GM21390 (cell line): Measurements from ENCODE around the gene FAM222A.

ENCODE experiments used
- ATAC-seq: cut with Tn5 transposase; IDR thresholded peaks from one replicate; pipeline ENCODE4 v1.9.1; 2021; ENCODE audit not compliant: unreplicated experiment

The FAM222A gene

DNA sequence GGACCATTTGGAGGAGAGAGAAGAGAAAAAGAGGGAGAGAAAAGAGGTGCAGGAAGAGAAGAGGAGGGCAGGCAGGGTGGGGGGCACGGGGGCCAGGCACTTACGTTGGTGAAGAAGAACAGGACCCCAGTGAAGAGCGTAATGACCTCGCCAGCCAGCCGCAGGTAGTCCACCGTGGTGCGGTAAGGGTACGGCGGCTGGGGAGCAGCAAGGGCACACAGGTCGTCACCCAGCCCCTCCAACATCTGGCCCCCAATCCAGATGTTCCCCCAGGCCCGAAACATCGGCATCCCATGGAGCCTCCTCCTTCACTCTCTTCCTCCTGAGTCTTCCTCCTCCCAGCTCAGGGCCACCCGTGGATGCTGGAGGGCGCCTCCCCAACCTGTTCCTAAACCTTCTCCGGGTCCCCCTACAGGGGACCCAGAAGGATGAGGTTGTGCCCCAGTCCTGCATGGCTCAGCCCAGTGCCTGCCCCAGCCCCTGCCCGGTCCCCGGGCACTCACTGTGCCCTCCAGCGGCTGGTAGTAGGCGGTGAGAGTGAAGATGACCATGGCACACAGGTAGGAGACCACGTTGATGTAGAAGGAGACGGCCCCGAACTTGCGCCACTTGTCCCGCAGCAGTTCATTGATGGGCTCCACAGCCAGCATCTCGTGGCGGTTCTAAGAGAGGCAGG, 80.3 kb downstream of the FAM222A start:
- ATAC-seq, result no peak

DNA sequence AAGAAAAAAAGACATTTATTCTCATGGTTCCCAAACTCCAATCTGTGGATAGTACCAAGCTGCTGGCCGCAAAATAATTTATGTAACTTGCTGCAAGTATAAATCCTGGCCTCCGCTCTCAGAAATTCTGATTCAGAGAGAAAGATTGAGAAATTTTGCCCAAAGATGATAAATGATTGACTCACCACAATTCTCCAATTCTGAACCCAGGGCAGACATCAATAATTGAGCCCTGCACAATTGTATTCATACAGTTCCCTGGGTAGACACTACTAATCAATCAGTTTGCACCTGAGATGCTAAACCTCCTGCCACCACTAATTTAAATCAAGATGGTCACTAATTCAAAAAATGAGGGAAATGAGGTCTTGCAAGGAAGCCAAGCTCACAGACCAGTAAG, 81.4 kb downstream of the FAM222A start:
- no peak for ATAC-seq

DNA sequence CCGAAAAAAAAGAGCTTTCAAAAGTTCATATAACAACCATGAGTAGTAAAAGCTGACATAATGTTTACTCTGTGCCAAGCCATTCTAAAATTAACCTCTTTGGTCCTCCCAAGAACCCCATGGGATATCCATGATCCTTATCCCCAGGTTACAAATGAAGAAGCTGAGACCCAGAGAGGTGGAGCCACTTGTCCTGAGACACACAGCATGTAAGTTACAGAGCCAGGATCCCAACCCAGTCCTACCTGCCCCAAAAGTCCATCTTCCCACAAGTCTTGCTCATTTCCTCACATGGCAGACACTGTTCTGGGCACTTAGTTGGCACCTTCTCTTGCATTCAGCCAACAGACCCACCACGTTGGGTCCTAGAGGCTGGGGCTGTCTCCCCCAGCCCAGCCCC, 82.4 kb downstream of the FAM222A start:
- ATAC-seq, result no peak

DNA sequence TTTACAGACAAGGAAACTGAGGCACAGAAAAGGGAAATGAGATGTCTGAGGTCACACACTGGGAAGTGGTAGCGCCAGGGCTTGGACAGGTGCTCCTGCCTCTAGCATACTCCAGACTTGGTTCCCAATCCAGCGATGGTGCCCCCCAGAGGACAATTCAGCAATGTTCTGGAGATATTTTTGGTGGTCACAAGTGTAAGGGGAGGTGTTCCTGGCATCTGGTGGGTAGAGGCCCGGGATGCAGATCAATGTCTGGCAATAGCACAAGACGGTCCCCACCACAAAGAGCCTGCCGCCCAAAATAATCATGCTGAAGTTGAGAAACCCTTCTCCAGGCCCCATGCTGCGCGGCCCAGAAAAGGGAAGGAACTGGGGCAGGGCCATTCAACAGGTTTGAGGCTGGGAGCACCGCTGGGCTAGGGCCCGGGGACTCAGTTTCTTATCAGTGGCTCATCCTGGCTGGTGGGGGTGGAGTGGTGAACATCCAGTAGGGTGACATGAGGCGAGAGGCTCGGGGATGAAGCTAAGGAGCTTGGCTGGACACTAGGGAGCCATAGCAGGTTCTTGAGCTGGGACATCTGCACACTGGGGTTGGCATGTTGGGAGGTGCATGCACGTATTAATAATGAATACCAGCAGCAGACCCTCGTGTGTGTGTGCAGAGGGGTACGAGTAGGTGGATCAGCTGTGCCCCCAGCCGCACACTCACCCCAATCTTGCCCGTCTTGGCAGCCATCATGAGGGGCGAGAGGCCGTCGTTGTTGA, 84.5 kb downstream of the FAM222A start:
- no peak for ATAC-seq

DNA sequence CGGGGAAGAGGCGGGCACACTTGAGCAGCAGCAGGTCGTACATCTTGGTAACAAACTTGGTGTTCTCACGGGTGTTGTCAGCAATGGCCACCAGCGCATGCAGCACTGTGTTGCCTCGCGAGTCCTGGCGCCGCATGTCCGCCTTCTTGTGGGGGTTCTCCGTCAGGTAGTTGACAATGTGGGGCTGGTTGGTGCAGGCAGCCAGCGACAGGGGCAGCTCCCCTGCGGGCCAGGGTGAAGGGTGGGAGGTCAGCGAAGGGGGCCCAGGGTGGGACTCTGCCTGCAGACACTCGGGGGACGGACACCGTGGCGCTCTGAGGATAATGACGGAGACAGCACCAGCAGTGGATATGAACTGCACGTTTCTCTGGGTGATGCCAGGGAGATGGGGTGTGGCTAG, 85.1 kb downstream of the FAM222A start:
- ATAC-seq, result no peak

DNA sequence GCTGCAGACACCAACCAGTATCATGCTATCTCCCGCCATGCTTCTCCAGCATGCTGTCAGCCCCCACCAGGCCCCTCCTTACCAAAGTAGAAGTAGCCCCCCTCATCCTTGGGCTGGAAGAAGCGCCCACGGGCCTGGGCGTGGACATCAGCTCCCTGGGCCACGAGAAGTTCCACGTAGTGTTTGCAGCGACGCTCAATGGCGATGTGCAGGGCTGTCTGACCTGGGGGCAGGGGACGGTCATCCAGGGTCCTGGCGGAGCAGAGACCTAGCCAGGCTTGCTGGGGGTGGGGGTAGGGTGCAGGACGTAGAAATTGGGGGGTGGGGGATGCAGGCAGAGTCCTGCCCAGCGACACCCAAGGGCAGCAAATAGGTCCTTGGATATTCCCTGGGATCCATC, 86.9 kb downstream of the FAM222A start:
- ATAC-seq, result no peak

DNA sequence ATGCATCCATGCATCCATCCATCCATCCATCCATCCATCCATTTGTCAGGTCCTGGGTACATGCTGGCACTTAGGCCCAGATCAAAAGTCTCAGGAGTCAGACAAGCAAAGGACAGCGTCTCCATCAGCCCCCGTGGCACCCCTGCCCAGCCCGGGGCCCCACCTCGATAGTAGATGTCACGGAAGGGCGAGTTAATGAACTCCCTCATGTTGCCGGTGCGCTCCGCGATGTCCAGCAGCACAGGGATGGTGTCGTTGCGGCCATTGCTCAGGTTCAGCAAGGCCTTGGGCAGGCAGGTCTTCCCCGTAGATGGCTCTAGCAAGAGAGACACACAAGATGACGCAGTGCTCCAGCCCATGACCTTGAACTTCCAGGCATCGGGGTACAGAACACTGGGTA, 89.2 kb downstream of the FAM222A start:
- no peak for ATAC-seq

DNA sequence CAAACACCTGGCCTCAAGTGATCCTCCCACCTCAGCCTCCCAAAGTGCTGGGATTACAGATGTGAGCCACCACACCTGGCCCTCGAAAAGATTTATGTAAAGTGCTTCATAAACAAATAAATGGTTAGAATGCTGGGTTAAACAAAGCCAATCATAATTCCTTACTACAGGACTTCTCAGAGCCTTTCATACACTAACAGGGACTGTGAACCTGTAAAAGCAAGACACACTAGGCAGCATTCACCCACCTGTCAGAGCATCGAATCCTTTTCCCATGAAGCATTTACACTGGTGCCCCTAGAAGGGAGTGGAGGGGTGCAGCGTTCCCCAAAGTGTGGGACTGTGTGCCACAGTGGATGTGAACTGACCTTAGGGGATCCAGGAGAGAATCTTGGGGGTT, 90.1 kb downstream of the FAM222A start:
- no peak for ATAC-seq

DNA sequence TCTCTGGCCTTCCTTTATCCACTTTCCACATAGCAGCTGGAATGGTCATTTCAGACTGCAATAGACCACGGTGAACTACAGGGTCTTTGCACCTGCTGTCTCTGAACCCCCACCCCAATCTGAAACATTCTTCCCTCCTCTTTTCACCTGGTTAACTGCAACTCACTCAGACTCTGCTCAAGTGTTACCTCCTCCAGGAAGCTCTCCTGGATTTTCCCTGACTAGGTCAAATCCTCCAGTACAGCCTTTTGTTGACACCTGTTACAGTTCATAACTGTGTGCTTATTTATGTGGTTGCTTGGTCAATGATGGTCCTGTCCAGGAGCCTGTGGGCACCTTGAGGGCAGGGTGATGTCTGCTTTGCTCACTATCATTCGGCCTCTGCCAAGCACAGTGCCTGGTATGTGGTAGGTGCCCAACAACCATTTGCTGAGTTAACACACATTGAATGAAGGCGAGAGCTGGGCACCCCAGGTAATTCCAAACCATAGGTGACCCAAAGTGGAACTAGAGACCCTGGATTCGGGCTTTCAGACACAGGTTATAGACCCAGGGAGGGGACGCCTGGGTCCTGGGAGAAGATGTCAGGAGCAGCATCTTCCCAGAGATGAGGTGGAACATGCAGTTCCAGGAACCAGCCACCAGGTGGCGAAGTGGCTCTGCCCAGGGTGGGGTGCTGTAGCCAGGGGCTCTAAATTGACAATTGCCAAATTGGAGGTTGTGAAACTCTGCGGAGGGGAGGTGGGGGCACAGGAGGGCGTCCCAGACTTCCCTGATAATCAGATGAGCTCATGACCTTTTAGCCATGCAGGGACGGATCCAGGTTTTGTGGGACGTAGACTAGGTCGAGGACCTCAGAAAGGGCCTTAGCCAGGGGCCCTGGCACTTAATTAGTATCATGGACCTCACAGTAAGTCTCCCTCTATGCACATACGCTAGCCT, 91.5 kb downstream of the FAM222A start:
- ATAC-seq, result no peak

DNA sequence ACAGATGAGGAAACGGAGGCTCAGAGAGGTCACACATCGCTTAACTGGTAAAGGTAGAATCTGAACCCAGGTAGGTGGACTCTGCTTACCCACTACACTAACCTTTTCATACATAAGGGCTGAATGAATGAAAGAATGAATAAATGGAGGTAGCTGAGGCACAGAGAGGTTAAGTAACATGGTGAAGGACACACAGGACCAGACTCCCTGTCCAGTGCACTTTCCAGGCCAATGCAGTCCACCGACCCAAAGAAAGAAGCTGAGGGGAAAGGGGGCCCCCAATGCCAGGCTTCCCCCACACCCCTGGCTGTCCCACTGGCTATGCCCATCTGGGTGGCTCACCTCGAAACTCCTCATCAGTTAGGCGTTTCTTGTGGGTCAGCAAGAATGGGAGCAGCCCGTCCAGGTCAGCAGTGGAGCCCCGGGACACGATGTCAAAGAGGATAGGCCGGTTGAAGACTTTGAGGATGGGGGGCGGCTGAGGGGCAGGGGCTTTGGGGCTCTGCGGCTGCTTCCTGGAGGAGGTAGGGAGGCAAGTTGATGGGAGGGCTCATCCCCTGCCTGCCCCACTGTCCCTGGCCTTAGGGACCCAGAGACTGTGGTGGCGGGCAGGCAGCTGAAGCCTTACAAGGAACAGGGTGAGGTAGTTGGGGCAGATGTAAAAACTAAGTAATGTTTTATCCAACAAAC, 94.5 kb downstream of the FAM222A start:
- no peak for ATAC-seq

DNA sequence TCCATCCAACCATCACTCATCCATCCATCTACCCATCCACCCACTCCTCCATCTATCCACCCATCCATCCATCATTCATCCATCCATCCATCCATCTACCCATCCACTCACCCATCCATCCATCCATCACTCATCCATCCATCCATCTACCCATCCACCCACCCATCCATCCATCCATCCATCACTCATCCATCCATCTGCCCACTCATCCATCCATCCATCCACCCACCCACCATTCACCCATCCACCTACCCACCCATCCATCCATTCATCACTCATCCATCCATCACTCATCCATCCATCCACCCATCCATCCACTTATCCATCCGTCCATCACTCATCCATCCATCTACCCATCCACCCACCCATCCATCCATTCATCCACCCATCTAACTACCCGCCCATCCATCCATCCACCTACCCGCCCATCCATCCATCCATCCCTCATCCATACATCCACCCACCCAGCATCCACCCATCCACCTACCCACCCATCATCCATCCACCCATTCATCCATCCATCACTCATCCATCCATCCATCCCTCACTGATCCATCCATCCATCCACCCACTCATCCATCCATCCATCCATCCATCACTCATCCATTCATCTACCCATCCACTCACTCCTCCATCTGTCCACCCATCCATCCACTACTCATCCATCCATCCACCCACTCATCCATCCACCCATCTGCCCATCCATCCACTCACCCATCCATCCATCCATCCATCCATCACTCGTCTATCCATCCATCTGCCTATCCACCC, 95.4 kb downstream of the FAM222A start:
- no peak for ATAC-seq

DNA sequence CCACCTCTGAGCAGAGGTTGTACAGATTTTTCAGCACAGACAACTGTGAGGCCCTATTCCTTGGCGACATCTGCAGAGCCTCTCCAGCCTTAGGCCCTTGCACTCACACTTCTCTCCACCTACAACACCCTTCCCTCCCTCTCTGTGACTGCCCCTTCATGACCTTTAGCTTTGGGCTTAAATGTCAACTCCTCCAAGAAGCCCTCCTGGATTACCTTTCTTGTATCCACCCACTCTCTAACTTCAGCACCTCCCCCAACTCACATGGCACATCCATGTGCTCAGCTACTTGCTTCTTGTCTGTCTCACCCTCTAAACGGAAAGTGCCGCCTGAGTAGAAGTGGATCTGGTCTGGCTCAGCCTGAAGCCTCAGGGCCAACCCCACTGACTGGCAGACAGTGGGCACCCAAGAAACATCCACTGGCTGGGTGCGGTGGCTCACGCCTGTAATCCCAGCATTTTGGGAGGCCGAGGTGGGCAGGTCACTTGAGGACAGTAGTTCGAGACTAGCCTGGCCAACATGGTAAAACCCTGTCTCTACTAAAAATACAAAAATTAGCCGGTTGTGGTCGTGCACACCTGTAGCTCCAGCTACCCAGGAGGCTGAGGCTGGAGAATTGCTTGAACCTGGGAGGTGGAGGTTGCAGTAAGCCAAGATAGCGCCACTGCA, 97.5 kb downstream of the FAM222A start:
- ATAC-seq, result no peak

DNA sequence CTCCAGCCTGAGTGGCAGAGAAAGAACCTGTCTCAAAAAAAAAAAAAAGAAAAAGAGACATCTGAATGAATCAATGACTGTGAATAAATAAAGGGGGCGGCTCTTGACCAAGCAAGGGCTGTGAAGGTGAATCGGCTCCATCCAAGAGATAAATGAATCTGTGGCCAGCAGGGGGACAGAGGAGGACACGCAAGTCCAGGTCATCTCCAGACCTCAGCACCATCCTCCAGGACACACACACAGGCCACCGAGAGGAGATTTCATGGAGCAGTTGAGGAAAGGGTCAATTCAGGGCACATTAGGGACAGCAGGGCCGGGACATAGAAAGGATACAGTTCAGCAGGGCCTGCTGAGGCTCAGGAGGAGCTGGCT, 98.0 kb downstream of the FAM222A start:
- ATAC-seq, result no peak

DNA sequence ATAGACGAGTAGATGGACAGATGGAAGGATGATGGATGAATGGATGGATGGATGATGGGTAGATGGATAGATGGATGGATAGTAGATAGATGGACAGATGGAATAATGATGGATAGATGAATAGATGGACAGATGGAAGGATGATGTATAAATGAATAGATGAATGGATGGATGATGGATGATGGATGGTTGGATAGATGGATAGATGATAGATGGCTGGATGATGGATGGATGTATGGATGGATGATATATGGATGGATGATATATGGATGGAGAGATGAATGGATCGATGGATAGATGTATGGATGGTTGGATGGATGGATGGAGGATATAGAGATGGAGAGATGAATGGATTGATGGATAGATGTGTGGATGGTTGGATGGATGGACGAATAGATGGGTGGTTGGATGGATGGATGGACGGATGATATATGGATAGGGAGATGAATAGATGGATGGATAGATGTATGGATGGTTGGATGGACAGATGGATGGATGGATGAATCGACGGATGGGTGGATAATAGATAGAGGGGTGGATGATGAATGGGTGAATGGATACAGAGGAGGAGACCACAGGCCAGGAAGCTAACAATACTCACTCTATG, 100.3 kb downstream of the FAM222A start:
- ATAC-seq, result no peak

DNA sequence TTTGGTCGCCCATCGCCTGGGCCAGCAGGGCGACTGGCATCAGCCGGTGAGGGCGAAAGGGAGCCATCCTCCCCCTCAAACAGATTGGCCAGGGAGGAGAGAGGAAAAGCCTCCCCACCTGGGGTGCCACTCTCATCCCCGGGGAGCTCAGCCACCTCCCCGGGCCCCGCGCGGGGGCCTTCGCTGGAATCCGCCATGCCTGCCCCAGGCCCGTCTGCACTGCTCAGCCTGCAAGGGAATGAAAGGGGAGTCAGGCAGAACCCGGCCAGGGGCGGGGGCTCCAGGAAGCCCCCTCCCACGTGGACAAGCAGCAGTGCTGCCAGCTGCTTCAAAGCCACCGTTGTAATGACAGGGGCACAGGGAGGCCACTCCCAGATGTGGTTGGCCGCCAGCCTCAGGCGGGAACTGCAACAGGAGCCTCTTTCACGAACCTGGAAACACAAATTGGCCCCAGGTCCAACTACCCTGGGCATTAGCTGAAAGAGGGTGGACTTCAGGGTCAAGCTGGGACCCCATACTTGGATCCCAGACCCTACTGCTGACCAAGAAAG, 101.0 kb downstream of the FAM222A start:
- no peak for ATAC-seq

DNA sequence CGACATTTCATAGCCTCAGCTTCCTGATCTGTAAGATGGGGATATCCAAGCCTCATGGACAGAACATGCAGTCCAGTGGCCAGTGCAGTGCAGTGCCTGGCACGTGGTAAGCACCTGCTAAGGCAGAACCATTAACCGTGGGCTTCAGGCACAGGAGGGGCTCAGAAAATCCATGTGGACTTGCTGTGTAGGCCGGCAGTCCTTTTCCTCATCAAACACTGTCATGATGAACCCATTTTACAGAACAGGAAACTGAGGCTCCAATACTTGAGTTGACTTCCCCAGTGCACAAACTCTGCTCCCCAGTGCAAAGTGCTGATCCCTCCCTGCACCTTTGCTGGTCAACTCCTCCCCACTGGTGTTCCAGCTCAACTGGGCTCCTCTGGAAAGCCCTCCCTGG, 101.6 kb downstream of the FAM222A start:
- ATAC-seq, result no peak

DNA sequence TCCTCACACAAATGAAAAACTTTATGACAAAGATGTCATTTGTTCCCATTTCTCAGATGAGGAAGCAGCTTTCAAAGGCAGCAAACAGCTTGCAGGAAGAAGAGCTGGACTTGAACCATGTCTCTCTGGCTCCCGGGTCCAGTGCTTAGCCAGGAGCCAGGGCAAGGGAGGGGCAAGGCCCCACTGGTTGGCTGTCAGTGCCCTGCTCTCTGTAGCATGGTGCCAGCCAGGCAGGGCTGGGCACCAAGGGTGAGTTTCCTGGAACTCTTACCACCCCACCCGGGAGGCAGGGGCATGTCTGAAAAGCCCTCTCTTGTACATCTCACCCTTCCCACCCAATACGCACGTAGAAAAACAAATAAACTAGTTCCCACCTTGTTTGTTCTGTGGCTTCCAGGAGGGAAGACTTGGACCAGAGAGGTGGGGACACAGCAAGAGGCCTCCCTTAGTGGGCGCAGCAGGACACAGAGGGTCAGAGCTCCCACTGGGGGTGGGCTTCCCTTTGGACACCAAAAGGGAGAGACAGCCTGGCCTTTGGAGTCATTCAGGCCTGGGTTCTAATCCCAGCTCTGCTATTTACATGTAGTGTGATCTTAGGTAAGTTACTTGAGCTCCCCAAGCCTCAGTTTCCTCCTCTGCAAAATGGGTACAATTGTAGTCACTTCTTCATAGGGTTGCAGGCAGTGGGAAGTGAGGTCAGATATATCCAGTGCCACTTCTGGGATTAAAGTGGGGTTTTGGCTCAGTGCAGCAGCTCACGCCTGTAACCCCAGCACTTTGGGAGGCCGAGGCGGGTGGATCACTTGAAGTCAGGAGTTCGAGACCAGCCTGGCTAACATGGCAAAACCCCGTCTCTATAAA, 102.4 kb downstream of the FAM222A start:
- ATAC-seq, result no peak

DNA sequence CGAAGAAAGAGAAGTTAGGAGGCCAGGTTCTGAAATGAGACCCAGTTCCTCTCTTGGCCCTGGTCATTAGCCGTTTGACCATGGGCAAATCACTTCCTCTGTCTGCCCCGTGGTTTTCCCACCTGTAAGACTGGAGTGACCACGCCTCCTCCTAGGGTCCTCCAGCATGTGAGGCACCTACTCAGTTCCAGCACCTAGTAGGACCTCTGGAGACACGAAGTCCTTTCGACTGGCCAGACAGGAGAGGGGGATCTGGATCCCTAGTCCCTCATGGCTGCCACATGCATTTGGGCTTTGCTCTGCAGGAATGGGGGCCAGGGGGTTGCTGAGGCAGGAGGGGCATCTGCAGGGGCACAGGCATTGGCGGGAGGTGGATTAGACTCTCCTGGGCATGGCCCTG, 103.2 kb downstream of the FAM222A start:
- no peak for ATAC-seq
